ENCODE results near the gene FNDC7.

Gene FNDC7

DNA sequence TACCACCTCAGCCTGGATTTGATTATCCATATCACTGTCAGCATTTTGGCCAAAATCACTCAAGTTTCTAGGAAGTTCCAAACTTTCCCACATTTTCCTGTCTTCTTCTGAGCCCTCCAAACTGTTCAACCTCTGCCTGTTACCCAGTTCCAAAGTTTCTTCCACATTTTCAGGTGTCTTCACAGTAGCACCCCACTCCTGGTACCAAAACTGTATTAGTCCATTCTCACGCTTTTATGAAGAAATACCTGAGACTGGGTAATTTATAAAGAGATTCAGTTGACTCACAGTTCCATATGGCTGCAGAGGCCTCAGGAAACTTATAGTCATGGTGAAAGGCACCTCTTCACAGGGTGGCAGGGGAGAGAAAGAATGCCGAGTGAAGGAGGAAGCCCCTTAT lies 73.2 kb downstream of the FNDC7 start:
- no peak for DNase-seq (ENCODE audit: low read depth, low spot score)
- no peak overlapping the region for H3K4me3 ChIP-seq (ENCODE audit: low read depth, low read length)
- CTCF ChIA-PET, result no interaction called here
- no peak for TF ChIP-seq CTCF (IDR thresholded peaks at IDR 0.05; ENCODE audit: insufficient read depth, low read length, missing control alignments)
- POLR2A ChIA-PET, result no interaction called here

GRCh38 chr1:108791790-108792189 lies 79.1 kb downstream of the FNDC7 start:
- CTCF ChIA-PET, result interaction anchor here (0.8 to 1.3 kb wide), 2 partner anchors 36 to 107 kb away, joined by 3 read pairs; no protein-coding TSS in a partner anchor

More at GRCh38 chr1:108791790-108792189, 79.1 kb downstream of the FNDC7 start:
- POLR2A ChIA-PET, result no interaction called here
- H3K4me3 ChIP-seq (ENCODE audit: low read depth, low read length), result no peak overlapping the region
- no peak for TF ChIP-seq CTCF (IDR thresholded peaks at IDR 0.05; ENCODE audit: insufficient read depth, low read length, missing control alignments)
- no peak for DNase-seq (ENCODE audit: low read depth, low spot score)

Measured in AG04449 (cell line).